WTC11 (cell line): ENCODE measurements around the gene GNAI3.

ENCODE experiments used
- JUN ChIP-seq: sonication (generic); formaldehyde crosslinking; IDR thresholded peaks from 2 replicates; pipeline ENCODE4 v1.8.0; 2023; ENCODE audit warnings: mild to moderate bottlenecking, missing genetic modification reagents
- KAT7 ChIP-seq: sonication (generic); formaldehyde crosslinking; IDR thresholded peaks from 2 replicates; pipeline ENCODE4 v1.8.1; 2023; ENCODE audit warnings: missing genetic modification reagents, mild to moderate bottlenecking, borderline replicate concordance
- NFYB ChIP-seq: sonication (generic); formaldehyde crosslinking; conservative IDR thresholded peaks from 2 replicates; pipeline ENCODE4 v1.8.0; 2022; ENCODE audit warnings: low read depth, missing genetic modification reagents
- NR1H2 ChIP-seq: sonication (generic); formaldehyde crosslinking; IDR thresholded peaks from 2 replicates; pipeline ENCODE4 v1.9.0; 2021; ENCODE audit warnings: mild to moderate bottlenecking, moderate library complexity, missing genetic modification reagents
- NR2C2 ChIP-seq: sonication (generic); formaldehyde crosslinking; IDR thresholded peaks from 2 replicates; pipeline ENCODE4 v1.8.0; 2022; ENCODE audit warnings: mild to moderate bottlenecking, missing genetic modification reagents
- PRRX2 ChIP-seq: fragments of 250-450 bp; sonication (Bioruptor Pico); IDR thresholded peaks from 2 replicates; pipeline ENCODE4 v1.8.0; 2021; ENCODE audit warnings: mild to moderate bottlenecking
- SOX15 ChIP-seq: fragments of 250-450 bp; sonication (Bioruptor Pico); IDR thresholded peaks from 2 replicates; pipeline ENCODE4 v1.9.0; 2021; ENCODE audit warnings: mild to moderate bottlenecking
- TF ChIP-seq, protein P1 (sequence below): sonication (generic); formaldehyde crosslinking; IDR thresholded peaks from 2 replicates; pipeline ENCODE4 v1.8.0; 2022; ENCODE audit warnings: mild to moderate bottlenecking, missing genetic modification reagents
- TF ChIP-seq, protein P2 (sequence below): fragments of 200-600 bp; IDR thresholded peaks from 2 replicates; pipeline ENCODE4 v1.8.0; 2022; ENCODE audit warnings: antibody characterized with exemption
- TF ChIP-seq, protein P3 (sequence below): sonication (generic); formaldehyde crosslinking; IDR thresholded peaks from 2 replicates; pipeline ENCODE4 v1.8.1; 2022; ENCODE audit warnings: low read depth, missing genetic modification reagents, borderline replicate concordance
- TF ChIP-seq, protein P4 (sequence below): sonication (generic); formaldehyde crosslinking; conservative IDR thresholded peaks from 2 replicates; pipeline ENCODE4 v1.8.1; 2022; ENCODE audit warnings: mild to moderate bottlenecking, missing genetic modification reagents
- TF ChIP-seq, protein P5 (sequence below): sonication (generic); formaldehyde crosslinking; IDR thresholded peaks from 2 replicates; pipeline ENCODE4 v1.8.1; 2023; ENCODE audit warnings: mild to moderate bottlenecking, missing genetic modification reagents, moderate library complexity
- TF ChIP-seq, protein P6 (sequence below): sonication (generic); formaldehyde crosslinking; IDR thresholded peaks from 2 replicates; pipeline ENCODE4 v1.8.1; 2023; ENCODE audit warnings: mild to moderate bottlenecking, missing genetic modification reagents

DNA sequence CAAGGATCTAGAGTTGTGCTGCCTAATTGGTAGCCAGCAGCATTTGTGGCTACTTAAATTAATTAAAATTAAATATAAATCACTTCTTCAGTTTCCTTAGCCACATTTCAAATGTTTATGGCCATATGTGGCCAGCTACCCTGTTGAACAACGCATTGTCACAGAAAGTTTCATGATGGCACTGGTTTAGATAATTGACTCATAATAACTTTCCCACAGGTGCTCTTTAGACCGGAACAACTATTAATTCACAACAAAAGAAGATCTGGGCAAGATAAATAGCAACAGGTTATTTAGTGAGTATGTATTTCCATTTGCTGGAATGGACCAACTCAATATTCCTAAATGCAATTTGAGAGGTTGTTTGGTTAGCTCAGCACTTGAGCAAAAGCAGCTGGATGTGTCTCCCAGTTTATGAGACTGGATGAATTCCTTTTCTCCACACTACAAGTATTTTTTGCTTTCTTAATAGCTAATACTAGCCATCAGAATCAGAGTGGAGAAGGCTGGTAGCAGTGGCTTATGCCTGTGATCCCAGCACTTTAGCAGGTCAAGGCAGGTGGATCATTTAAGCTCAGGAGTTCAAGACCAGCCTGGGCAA, 35.2 kb upstream of the GNAI3 start:
- TF ChIP-seq, protein P1, sequence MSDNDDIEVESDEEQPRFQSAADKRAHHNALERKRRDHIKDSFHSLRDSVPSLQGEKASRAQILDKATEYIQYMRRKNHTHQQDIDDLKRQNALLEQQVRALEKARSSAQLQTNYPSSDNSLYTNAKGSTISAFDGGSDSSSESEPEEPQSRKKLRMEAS: no peak
- no peak for TF ChIP-seq NFYB (CRISPR knock-in tag)
- TF ChIP-seq, protein P2, sequence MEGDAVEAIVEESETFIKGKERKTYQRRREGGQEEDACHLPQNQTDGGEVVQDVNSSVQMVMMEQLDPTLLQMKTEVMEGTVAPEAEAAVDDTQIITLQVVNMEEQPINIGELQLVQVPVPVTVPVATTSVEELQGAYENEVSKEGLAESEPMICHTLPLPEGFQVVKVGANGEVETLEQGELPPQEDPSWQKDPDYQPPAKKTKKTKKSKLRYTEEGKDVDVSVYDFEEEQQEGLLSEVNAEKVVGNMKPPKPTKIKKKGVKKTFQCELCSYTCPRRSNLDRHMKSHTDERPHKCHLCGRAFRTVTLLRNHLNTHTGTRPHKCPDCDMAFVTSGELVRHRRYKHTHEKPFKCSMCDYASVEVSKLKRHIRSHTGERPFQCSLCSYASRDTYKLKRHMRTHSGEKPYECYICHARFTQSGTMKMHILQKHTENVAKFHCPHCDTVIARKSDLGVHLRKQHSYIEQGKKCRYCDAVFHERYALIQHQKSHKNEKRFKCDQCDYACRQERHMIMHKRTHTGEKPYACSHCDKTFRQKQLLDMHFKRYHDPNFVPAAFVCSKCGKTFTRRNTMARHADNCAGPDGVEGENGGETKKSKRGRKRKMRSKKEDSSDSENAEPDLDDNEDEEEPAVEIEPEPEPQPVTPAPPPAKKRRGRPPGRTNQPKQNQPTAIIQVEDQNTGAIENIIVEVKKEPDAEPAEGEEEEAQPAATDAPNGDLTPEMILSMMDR: no peak
- TF ChIP-seq PRRX2 (CRISPR knock-in tag): no peak
- no peak for TF ChIP-seq KAT7 (CRISPR knock-in tag)
- no peak for TF ChIP-seq SOX15 (CRISPR knock-in tag)
- TF ChIP-seq NR1H2: no peak
- TF ChIP-seq, protein P3, sequence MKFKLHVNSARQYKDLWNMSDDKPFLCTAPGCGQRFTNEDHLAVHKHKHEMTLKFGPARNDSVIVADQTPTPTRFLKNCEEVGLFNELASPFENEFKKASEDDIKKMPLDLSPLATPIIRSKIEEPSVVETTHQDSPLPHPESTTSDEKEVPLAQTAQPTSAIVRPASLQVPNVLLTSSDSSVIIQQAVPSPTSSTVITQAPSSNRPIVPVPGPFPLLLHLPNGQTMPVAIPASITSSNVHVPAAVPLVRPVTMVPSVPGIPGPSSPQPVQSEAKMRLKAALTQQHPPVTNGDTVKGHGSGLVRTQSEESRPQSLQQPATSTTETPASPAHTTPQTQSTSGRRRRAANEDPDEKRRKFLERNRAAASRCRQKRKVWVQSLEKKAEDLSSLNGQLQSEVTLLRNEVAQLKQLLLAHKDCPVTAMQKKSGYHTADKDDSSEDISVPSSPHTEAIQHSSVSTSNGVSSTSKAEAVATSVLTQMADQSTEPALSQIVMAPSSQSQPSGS: no peak
- TF ChIP-seq NR2C2 (CRISPR knock-in tag): no peak
- TF ChIP-seq, protein P4, sequence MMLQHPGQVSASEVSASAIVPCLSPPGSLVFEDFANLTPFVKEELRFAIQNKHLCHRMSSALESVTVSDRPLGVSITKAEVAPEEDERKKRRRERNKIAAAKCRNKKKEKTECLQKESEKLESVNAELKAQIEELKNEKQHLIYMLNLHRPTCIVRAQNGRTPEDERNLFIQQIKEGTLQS (CRISPR knock-in tag): no peak
- TF ChIP-seq, protein P5, sequence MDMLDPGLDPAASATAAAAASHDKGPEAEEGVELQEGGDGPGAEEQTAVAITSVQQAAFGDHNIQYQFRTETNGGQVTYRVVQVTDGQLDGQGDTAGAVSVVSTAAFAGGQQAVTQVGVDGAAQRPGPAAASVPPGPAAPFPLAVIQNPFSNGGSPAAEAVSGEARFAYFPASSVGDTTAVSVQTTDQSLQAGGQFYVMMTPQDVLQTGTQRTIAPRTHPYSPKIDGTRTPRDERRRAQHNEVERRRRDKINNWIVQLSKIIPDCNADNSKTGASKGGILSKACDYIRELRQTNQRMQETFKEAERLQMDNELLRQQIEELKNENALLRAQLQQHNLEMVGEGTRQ (CRISPR knock-in tag): no peak
- TF ChIP-seq, protein P6, sequence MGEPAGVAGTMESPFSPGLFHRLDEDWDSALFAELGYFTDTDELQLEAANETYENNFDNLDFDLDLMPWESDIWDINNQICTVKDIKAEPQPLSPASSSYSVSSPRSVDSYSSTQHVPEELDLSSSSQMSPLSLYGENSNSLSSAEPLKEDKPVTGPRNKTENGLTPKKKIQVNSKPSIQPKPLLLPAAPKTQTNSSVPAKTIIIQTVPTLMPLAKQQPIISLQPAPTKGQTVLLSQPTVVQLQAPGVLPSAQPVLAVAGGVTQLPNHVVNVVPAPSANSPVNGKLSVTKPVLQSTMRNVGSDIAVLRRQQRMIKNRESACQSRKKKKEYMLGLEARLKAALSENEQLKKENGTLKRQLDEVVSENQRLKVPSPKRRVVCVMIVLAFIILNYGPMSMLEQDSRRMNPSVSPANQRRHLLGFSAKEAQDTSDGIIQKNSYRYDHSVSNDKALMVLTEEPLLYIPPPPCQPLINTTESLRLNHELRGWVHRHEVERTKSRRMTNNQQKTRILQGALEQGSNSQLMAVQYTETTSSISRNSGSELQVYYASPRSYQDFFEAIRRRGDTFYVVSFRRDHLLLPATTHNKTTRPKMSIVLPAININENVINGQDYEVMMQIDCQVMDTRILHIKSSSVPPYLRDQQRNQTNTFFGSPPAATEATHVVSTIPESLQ: no peak
- no peak for TF ChIP-seq JUN
